Measurements from ENCODE around the gene APMAP. TPM values are rescaled to one million over a fixed set of nuclear protein-coding genes. Genes with fewer than 3 reads are reported as not detected.

APMAP gene
- total and polyA plus RNA-seq, 2 experiments from 2014 or later: 110 to 123 TPM

DNA sequence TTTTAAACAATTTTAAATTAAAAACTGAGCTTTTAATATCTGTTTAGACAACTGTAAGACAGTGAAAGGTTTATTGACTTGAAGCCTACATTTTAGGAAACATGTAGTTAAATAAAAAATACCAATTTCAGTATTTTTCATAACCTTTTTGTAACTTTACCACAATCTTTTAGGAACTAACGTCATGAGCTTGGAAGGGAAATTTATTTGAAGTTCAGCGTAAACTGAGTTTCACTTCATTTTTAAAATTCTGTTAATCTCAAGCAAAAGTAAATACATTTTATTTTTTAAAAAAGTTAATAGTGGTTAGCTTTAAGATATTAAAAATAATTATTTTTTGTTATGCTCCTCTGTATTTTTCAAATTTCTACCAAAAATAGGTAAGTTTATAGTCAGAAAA is 38.0 kb downstream of the APMAP start:
- Histone ChIP-seq H3K27me3 (no peaks in the 10 kb centered on the region), H3K4me1 (ENCODE audit: insufficient read depth) (no peaks in the 10 kb centered on the region), H3K27ac (no peak overlapping the region), H4K20me1 (ENCODE audit: insufficient read depth, poor library complexity, severe bottlenecking) (no peaks in the 10 kb centered on the region), H3K36me3 (replicated peaks; ENCODE audit: insufficient read depth, low read depth) (no peaks in the 10 kb centered on the region), H2AFZ (no peak overlapping the region), H3K4me3 (no peak overlapping the region), H3K79me2 (no peaks in the 10 kb centered on the region), H3K9me3 (ENCODE audit: low read depth) (no peaks in the 10 kb centered on the region), H3K9me2 (replicated peaks; ENCODE audit: insufficient read depth) (no peaks in the 10 kb centered on the region), H3K4me2 (no peak overlapping the region)
- DNase-seq (ENCODE audit: low spot score): no peak
- TF ChIP-seq EZH2phosphoT487 (IDR thresholded peaks at IDR 0.05; ENCODE audit: low read depth, severe bottlenecking, unreplicated experiment) (no peak), EZH2 (IDR thresholded peaks at IDR 0.05; ENCODE audit: borderline replicate concordance) (no peak)
- TF ChIP-seq, protein P1, sequence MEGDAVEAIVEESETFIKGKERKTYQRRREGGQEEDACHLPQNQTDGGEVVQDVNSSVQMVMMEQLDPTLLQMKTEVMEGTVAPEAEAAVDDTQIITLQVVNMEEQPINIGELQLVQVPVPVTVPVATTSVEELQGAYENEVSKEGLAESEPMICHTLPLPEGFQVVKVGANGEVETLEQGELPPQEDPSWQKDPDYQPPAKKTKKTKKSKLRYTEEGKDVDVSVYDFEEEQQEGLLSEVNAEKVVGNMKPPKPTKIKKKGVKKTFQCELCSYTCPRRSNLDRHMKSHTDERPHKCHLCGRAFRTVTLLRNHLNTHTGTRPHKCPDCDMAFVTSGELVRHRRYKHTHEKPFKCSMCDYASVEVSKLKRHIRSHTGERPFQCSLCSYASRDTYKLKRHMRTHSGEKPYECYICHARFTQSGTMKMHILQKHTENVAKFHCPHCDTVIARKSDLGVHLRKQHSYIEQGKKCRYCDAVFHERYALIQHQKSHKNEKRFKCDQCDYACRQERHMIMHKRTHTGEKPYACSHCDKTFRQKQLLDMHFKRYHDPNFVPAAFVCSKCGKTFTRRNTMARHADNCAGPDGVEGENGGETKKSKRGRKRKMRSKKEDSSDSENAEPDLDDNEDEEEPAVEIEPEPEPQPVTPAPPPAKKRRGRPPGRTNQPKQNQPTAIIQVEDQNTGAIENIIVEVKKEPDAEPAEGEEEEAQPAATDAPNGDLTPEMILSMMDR (IDR thresholded peaks at IDR 0.05; ENCODE audit: poor library complexity): no peak
- WGBS (ENCODE audit: low lambda C conversion rate, missing lambda C conversion rate): 94% methylated on average over 2 of the region's 2 CpGs

GRCh38 chr20:24954151-24954550 is 38.4 kb downstream of the APMAP start:
- Histone ChIP-seq H3K4me3 (no peak overlapping the region), H3K4me2 (no peak overlapping the region), H3K36me3 (replicated peaks; ENCODE audit: insufficient read depth, low read depth) (no peaks in the 10 kb centered on the region), H3K4me1 (ENCODE audit: insufficient read depth) (no peaks in the 10 kb centered on the region), H3K9me3 (ENCODE audit: low read depth) (no peaks in the 10 kb centered on the region), H2AFZ (no peak overlapping the region), H4K20me1 (ENCODE audit: insufficient read depth, poor library complexity, severe bottlenecking) (no peaks in the 10 kb centered on the region), H3K79me2 (no peaks in the 10 kb centered on the region), H3K9me2 (replicated peaks; ENCODE audit: insufficient read depth) (no peaks in the 10 kb centered on the region), H3K27me3 (no peaks in the 10 kb centered on the region), H3K27ac (no peak overlapping the region)
- DNase-seq (ENCODE audit: low spot score): no peak
- 83% methylated on average over 8 of the region's 8 CpGs for WGBS (ENCODE audit: low lambda C conversion rate, missing lambda C conversion rate)
- TF ChIP-seq EZH2 (IDR thresholded peaks at IDR 0.05; ENCODE audit: borderline replicate concordance) (no peak), EZH2phosphoT487 (IDR thresholded peaks at IDR 0.05; ENCODE audit: low read depth, severe bottlenecking, unreplicated experiment) (no peak)
- TF ChIP-seq, protein P1 (IDR thresholded peaks at IDR 0.05; ENCODE audit: poor library complexity): no peak

- Histone ChIP-seq H4K20me1 (ENCODE audit: insufficient read depth, poor library complexity, severe bottlenecking) (no peaks in the 10 kb centered on the region), H3K79me2 (no peaks in the 10 kb centered on the region), H3K9me3 (ENCODE audit: low read depth) (no peaks in the 10 kb centered on the region), H3K36me3 (replicated peaks; ENCODE audit: insufficient read depth, low read depth) (no peaks in the 10 kb centered on the region), H3K4me3 (no peak overlapping the region), H2AFZ (no peak overlapping the region), H3K27me3 (no peaks in the 10 kb centered on the region), H3K4me1 (ENCODE audit: insufficient read depth) (no peaks in the 10 kb centered on the region), H3K9me2 (replicated peaks; ENCODE audit: insufficient read depth) (no peaks in the 10 kb centered on the region), H3K27ac (no peak overlapping the region), H3K4me2 (no peak overlapping the region)
- DNase-seq (ENCODE audit: low spot score): no peak
- TF ChIP-seq EZH2phosphoT487 (IDR thresholded peaks at IDR 0.05; ENCODE audit: low read depth, severe bottlenecking, unreplicated experiment) (no peak), EZH2 (IDR thresholded peaks at IDR 0.05; ENCODE audit: borderline replicate concordance) (no peak)
- TF ChIP-seq, protein P1 (IDR thresholded peaks at IDR 0.05; ENCODE audit: poor library complexity): no peak
- 90% methylated on average over 16 of the region's 16 CpGs for WGBS (ENCODE audit: low lambda C conversion rate, missing lambda C conversion rate)
These were observed 38.9 kb downstream of the APMAP start for GRCh38 chr20:24953621-24954133.

- H3K4me1 ChIP-seq (ENCODE audit: insufficient read depth): no peaks in the 10 kb centered on the region
- no peak for TF ChIP-seq EZH2 (IDR thresholded peaks at IDR 0.05; ENCODE audit: borderline replicate concordance)
- TF ChIP-seq, protein P1 (IDR thresholded peaks at IDR 0.05; ENCODE audit: poor library complexity): no peak
- H3K9me2 ChIP-seq (replicated peaks; ENCODE audit: insufficient read depth): no peaks in the 10 kb centered on the region
- 86% methylated on average over 8 of the region's 8 CpGs for WGBS (ENCODE audit: low lambda C conversion rate, missing lambda C conversion rate)
- no peak for DNase-seq (ENCODE audit: low spot score)
- H2AFZ ChIP-seq: no peak overlapping the region
- H3K4me3 ChIP-seq: no peak overlapping the region
- H3K36me3 ChIP-seq (replicated peaks; ENCODE audit: insufficient read depth, low read depth): no peaks in the 10 kb centered on the region
- H4K20me1 ChIP-seq (ENCODE audit: insufficient read depth, poor library complexity, severe bottlenecking): no peaks in the 10 kb centered on the region
- no peaks in the 10 kb centered on the region for H3K79me2 ChIP-seq
- H3K4me2 ChIP-seq: no peak overlapping the region
- H3K27me3 ChIP-seq: no peaks in the 10 kb centered on the region
- H3K27ac ChIP-seq: no peak overlapping the region
- H3K9me3 ChIP-seq (ENCODE audit: low read depth): no peaks in the 10 kb centered on the region
These were observed 39.4 kb downstream of the APMAP start for GRCh38 chr20:24953209-24953575.
